Endothelial cell of umbilical vein (primary cell): ENCODE results near the gene MYRIP. TPM values are rescaled to one million over a fixed set of nuclear protein-coding genes. Genes with fewer than 3 reads are reported as not detected.

Experiments used
- BruUV-seq: library from RNA; stranded (reverse); fragments of 400-500 nt; replicated peaks from 2 replicates; lab custom pipeline; 2021; lab: Mats Ljungman, UMichigan
- CTCF ChIA-PET: fragments of 300-600, 350-600 bp; sonication (Branson Sonifier 250); formaldehyde crosslinking; loops from one replicate; lab custom pipeline; 2021; ENCODE audit warnings: antibody characterized with exemption, inconsistent platforms; lab: Charles Lee
- POLR2A ChIA-PET: fragments of 300-600, 350-600 bp; sonication (Branson Sonifier 250); formaldehyde crosslinking; loops from one replicate; lab custom pipeline; 2021; ENCODE audit warnings: antibody characterized with exemption, inconsistent platforms; lab: Charles Lee
- DNase-seq: peaks from one replicate; pipeline ENCODE4 v3.0.0-alpha.2; 2011; ENCODE audit warnings: low read depth, low spot score
- FAIRE-seq: peaks from 2 replicates; lab custom pipeline; 2011; peaks lifted over from hg19 to GRCh38; lab: Jason Lieb, UNC
- H2AFZ ChIP-seq: 2 replicates; pipeline ENCODE4 v1.6.0; 2012; ENCODE audit warnings: low read depth, low read length, control low read depth, inconsistent platforms
- H3K27ac ChIP-seq: 2 replicates; pipeline ENCODE4 v1.5.1; 2011; ENCODE audit warnings: low read depth, mild to moderate bottlenecking, control low read depth, low read length, moderate library complexity; ENCODE audit not compliant: insufficient read depth
- H3K27me3 ChIP-seq, 2 experiments: 2 replicates each; pipeline versions ENCODE4 v1.6.0 to v1.6.1; 2011; ENCODE audit warnings: low read length in 2 of 2, mixed read lengths in 1 of 2; ENCODE audit not compliant: control insufficient read depth in 2 of 2, insufficient read depth in 2 of 2
- H3K36me3 ChIP-seq, 2 experiments: 2 replicates in 1 of 2; 3 replicates in 1 of 2; pipeline ENCODE4 v1.5.1; 2011; ENCODE audit warnings: low read length in 2 of 2, mild to moderate bottlenecking in 1 of 2, moderate library complexity in 1 of 2; ENCODE audit not compliant: control insufficient read depth in 2 of 2, insufficient read depth in 2 of 2; ENCODE audit errors: extremely low read depth in 1 of 2
- H3K4me1 ChIP-seq: 3 replicates; pipeline ENCODE4 v1.5.1; 2011; ENCODE audit warnings: mild to moderate bottlenecking, low read length; ENCODE audit not compliant: control insufficient read depth, insufficient read depth; ENCODE audit errors: extremely low read depth
- H3K4me2 ChIP-seq: 2 replicates; pipeline ENCODE4 v1.6.1; 2011; ENCODE audit warnings: low read length, control low read depth, mixed read lengths; ENCODE audit not compliant: insufficient read depth
- H3K4me3 ChIP-seq, 3 experiments: fragments of 200-600 bp in 1 of 3; sonication (generic), shearing (Covaris generic) in 1 of 3; replicated peaks in 1 of 3; 2 replicates each; pipeline ENCODE4 v1.5.1; 2011 to 2016; ENCODE audit warnings: control low read depth in 3 of 3, low read length in 3 of 3, mild to moderate bottlenecking in 2 of 3, inconsistent platforms in 1 of 3, low read depth in 1 of 3, moderate library complexity in 1 of 3; ENCODE audit not compliant: insufficient read depth in 1 of 3
- H3K79me2 ChIP-seq: 2 replicates; pipeline ENCODE4 v1.6.0; 2012; ENCODE audit warnings: low read length, inconsistent platforms; ENCODE audit not compliant: control insufficient read depth, insufficient read depth
- H3K9ac ChIP-seq: replicated peaks from 2 replicates; pipeline ENCODE3; 2011; ENCODE audit warnings: low read length, control low read depth; ENCODE audit not compliant: insufficient read depth; ENCODE audit errors: extremely low read depth
- H3K9me1 ChIP-seq: replicated peaks from 3 replicates; pipeline ENCODE4 v1.6.0; 2011; ENCODE audit warnings: mild to moderate bottlenecking, low read length; ENCODE audit not compliant: control insufficient read depth, insufficient read depth; ENCODE audit errors: extremely low read depth
- H3K9me3 ChIP-seq: replicated peaks from 2 replicates; pipeline ENCODE4 v1.5.1; 2012; ENCODE audit warnings: low read length, inconsistent platforms; ENCODE audit not compliant: control insufficient read depth, insufficient read depth
- H4K20me1 ChIP-seq: replicated peaks from 2 replicates; pipeline ENCODE3; 2011; ENCODE audit warnings: mild to moderate bottlenecking, low read length; ENCODE audit not compliant: control insufficient read depth, insufficient read depth; ENCODE audit errors: extremely low read depth
- EZH2 ChIP-seq: IDR thresholded peaks from 2 replicates; pipeline ENCODE4 v1.6.1; 2012; ENCODE audit warnings: borderline replicate concordance, low read depth, mild to moderate bottlenecking, moderate library complexity, low read length, inconsistent platforms; ENCODE audit not compliant: severe bottlenecking
- FOS ChIP-seq: IDR thresholded peaks from 2 replicates; pipeline ENCODE4 v1.6.1; 2011; ENCODE audit warnings: mild to moderate bottlenecking, low read length, moderate library complexity, borderline replicate concordance; ENCODE audit not compliant: insufficient read depth
- GATA2 ChIP-seq: IDR thresholded peaks from 2 replicates; pipeline ENCODE4 v1.7.0; 2011; ENCODE audit warnings: low read depth, mild to moderate bottlenecking, moderate library complexity, mixed read lengths, low read length; ENCODE audit not compliant: insufficient read length, insufficient read depth
- JUN ChIP-seq: IDR thresholded peaks from 2 replicates; pipeline ENCODE4 v1.6.1; 2011; ENCODE audit warnings: borderline replicate concordance, low read depth; ENCODE audit not compliant: insufficient read length, insufficient read depth
- MYC ChIP-seq: IDR thresholded peaks from one replicate; pipeline ENCODE4 v1.6.1; 2011; ENCODE audit warnings: mild to moderate bottlenecking, low read depth, low read length
- POLR2A ChIP-seq: IDR thresholded peaks from 2 replicates; pipeline ENCODE4 v1.6.1; 2012; ENCODE audit warnings: low read depth, mild to moderate bottlenecking, control low read depth, low read length
- POLR2AphosphoS5 ChIP-seq: IDR thresholded peaks from 2 replicates; pipeline ENCODE4 v1.6.1; 2012; ENCODE audit warnings: low read depth, mild to moderate bottlenecking, control low read depth, low read length, moderate library complexity; ENCODE audit not compliant: insufficient read depth
- dilution Hi-C: fragments of 300-500 bp; cut with MboI; formaldehyde crosslinking; loops from one replicate; pipeline ENCODE4 v1.15.0; 2019; ENCODE audit warnings: low sequenced_read_pairs; ENCODE audit not compliant: extremely low pct_ligation_motif_present
- intact Hi-C: fragments of 100-400 bp; cut with micrococcal nuclease; formaldehyde crosslinking; loops from one replicate; pipeline ENCODE4 v1.10.0; 2022
- polyA plus RNA-seq, 4 experiments: library from polyadenylated mRNA; depleted of rRNA in 3 of 4; stranded (reverse) in 3 of 4; unstranded in 1 of 4; fragments of >200 nt; gene quantifications; 2 replicates each; pipeline versions ENCODE4 v1.2.1 to v1.2.3, GENCODE V29; 2011 to 2012; ENCODE audit warnings: missing spikeins in 1 of 4
- total RNA-seq: library from RNA; stranded (reverse); gene quantifications from 2 replicates; pipeline ENCODE4 v1.2.3, GENCODE V29; 2021
- TF ChIP-seq, protein P1 (sequence below): IDR thresholded peaks from 2 replicates; pipeline ENCODE4 v1.6.1; 2011; ENCODE audit not compliant: insufficient read depth, insufficient read length
- TF ChIP-seq, protein P2 (sequence below), 2 donors: IDR thresholded peaks; 1 replicate in 1 of 2; 2 replicates in 1 of 2; pipeline ENCODE4 v1.5.1; 2011; ENCODE audit warnings: low read length in 2 of 2, mild to moderate bottlenecking in 2 of 2, moderate library complexity in 2 of 2, control low read depth in 1 of 2, inconsistent platforms in 1 of 2, low read depth in 1 of 2; ENCODE audit not compliant: insufficient read depth in 1 of 2; ENCODE audit errors: extremely low read depth in 1 of 2

MYRIP gene
- total and polyA plus RNA-seq, 2 donors (not counting 3 experiments of a cell fraction or from before 2014, with no cell fraction given), result 6.7 to 11.9 TPM

DNA sequence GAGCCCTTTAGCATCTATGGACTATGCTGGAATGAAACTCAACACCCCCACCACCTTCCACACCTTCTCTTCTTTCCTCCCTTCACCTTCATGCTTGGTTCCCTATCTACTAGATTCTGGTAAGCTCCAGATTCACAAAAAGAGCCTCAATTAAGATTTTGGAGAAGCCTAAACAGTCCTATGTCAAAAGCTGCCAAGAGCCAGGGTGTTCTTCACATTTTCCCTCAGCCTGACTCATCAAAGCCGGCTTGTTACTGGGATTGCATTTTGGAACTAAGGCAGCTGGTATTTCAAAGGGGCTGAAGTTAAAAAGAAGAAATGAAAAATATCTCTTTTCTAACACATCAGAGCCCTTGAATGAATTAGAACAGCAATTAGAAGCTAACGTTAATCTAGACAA lies 247.7 kb downstream of the MYRIP start:
- no peak overlapping the region for H3K4me3 ChIP-seq
- dilution Hi-C loops, result no loop called here
- H3K36me3 ChIP-seq, result no peaks in the 10 kb centered on the region
- no peak for DNase-seq
- no peak overlapping the region for H3K27ac ChIP-seq
- H4K20me1 ChIP-seq, result no peaks in the 10 kb centered on the region
- no peaks in the 10 kb centered on the region for H3K27me3 ChIP-seq
- no peak for FAIRE-seq
- H3K4me2 ChIP-seq, result no peak overlapping the region
- no TSS peak for BruUV-seq
- intact Hi-C loops, result no loop called here
- no peak overlapping the region for H2AFZ ChIP-seq
- ChIA-PET CTCF (interaction anchor here (0.5 to 0.8 kb wide), 2 partner anchors 12 to 14 kb away, joined by 3 read pairs; no protein-coding TSS in a partner anchor), POLR2A (no interaction called here)
- H3K9me1 ChIP-seq, result no peaks in the 10 kb centered on the region
- no peaks in the 10 kb centered on the region for H3K4me1 ChIP-seq
- H3K9me3 ChIP-seq, result no peaks in the 10 kb centered on the region
- no peaks in the 10 kb centered on the region for H3K79me2 ChIP-seq
- no peak overlapping the region for H3K9ac ChIP-seq
- no peak for TF ChIP-seq EZH2
- TF ChIP-seq, protein P1, sequence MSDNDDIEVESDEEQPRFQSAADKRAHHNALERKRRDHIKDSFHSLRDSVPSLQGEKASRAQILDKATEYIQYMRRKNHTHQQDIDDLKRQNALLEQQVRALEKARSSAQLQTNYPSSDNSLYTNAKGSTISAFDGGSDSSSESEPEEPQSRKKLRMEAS, result no peak
- TF ChIP-seq POLR2AphosphoS5, result no peak
- TF ChIP-seq FOS, result no peak
- TF ChIP-seq MYC, result no peak
- TF ChIP-seq, protein P2, sequence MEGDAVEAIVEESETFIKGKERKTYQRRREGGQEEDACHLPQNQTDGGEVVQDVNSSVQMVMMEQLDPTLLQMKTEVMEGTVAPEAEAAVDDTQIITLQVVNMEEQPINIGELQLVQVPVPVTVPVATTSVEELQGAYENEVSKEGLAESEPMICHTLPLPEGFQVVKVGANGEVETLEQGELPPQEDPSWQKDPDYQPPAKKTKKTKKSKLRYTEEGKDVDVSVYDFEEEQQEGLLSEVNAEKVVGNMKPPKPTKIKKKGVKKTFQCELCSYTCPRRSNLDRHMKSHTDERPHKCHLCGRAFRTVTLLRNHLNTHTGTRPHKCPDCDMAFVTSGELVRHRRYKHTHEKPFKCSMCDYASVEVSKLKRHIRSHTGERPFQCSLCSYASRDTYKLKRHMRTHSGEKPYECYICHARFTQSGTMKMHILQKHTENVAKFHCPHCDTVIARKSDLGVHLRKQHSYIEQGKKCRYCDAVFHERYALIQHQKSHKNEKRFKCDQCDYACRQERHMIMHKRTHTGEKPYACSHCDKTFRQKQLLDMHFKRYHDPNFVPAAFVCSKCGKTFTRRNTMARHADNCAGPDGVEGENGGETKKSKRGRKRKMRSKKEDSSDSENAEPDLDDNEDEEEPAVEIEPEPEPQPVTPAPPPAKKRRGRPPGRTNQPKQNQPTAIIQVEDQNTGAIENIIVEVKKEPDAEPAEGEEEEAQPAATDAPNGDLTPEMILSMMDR (IDR thresholded peaks at IDR 0.05; ENCODE audit: extremely low read depth in 1 of 2, insufficient read depth in 1 of 2, low read depth in 1 of 2, low read length in 2 of 2), result no peak
- no peak for TF ChIP-seq GATA2
- no peak for TF ChIP-seq JUN
- no peak for TF ChIP-seq POLR2A
